GM19239 (cell line): ENCODE results near the gene GCM1.
A peak's percentile ranks its signal among the peaks of the same experiment; 100 is the strongest.

ENCODE experiments used
- DNase-seq: peaks from one replicate; pipeline ENCODE4 v3.0.0; 2011; ENCODE audit warnings: low spot score; ENCODE audit not compliant: insufficient read length
- FAIRE-seq: peaks from 2 replicates; lab custom pipeline; 2011; peaks lifted over from hg19 to GRCh38; lab: Jason Lieb, UNC

The GCM1 gene

GRCh38 chr6:53112404-53112803 is 36.2 kb downstream of the GCM1 start:
- no peak for DNase-seq
- FAIRE-seq, result no peak

- DNase-seq (no peak), FAIRE-seq (no peak)
These were observed 36.8 kb downstream of the GCM1 start for GRCh38 chr6:53111865-53112264.

- FAIRE-seq (peak; percentile 18), DNase-seq (peak; percentile 12)
These were observed 39.0 kb downstream of the GCM1 start for GRCh38 chr6:53109612-53110011.

- DNase-seq (no peak), FAIRE-seq (no peak)
These were observed 41.5 kb downstream of the GCM1 start for GRCh38 chr6:53107091-53107490.

GRCh38 chr6:53104916-53105315 is 43.7 kb downstream of the GCM1 start:
- no peak for FAIRE-seq
- DNase-seq, result no peak

GRCh38 chr6:53103993-53104675 is 44.5 kb downstream of the GCM1 start:
- no peak for DNase-seq

GRCh38 chr6:53101006-53101405 is 47.6 kb downstream of the GCM1 start:
- DNase-seq, result no peak
- no peak for FAIRE-seq

More at GRCh38 chr6:53103993-53104675, 44.5 kb downstream of the GCM1 start:
- FAIRE-seq, result no peak

- DNase-seq, result no peak
- FAIRE-seq, result no peak
These were observed 48.1 kb downstream of the GCM1 start for GRCh38 chr6:53100561-53100960.

GRCh38 chr6:53095716-53096115 is 52.9 kb downstream of the GCM1 start:
- no peak for FAIRE-seq
- no peak for DNase-seq

- DNase-seq (no peak), FAIRE-seq (no peak)
These were observed 53.4 kb downstream of the GCM1 start for GRCh38 chr6:53095270-53095669.

GRCh38 chr6:53090576-53090975 is 58.1 kb downstream of the GCM1 start:
- FAIRE-seq (no peak), DNase-seq (no peak)

- FAIRE-seq (no peak), DNase-seq (no peak)
These were observed 58.7 kb downstream of the GCM1 start for GRCh38 chr6:53089948-53090347.

GRCh38 chr6:53086302-53086701 is 62.3 kb downstream of the GCM1 start:
- FAIRE-seq, result no peak
- DNase-seq, result no peak

- FAIRE-seq, result no peak
These were observed 67.8 kb downstream of the GCM1 start for GRCh38 chr6:53080813-53081212.

More at GRCh38 chr6:53080813-53081212, 67.8 kb downstream of the GCM1 start:
- no peak for DNase-seq
